ENCODE data around the gene TAF3.

TAF3 gene

GRCh38 chr10:7787857-7788638 lies 30.3 kb upstream of the TAF3 start, which contains the start of the genes ATP5F1C and KIN:
TSS of gene ATP5F1C (plus strand) at chr10:7788177. CDS start at chr10:7788208, 31 bp downstream.
TSS of gene KIN (minus strand) at chr10:7787993. CDS start at chr10:7787933, 60 bp downstream.
- H3K36me3 ChIP-seq (ENCODE audit: insufficient read depth, insufficient read length, low read length): peaks cover 25% of the 10 kb centered on the region
- DNase-seq (ENCODE audit: low read depth, low spot score): peak; percentile 91
- H3K27me3 ChIP-seq (ENCODE audit: insufficient read depth, insufficient read length): no peaks in the 10 kb centered on the region
- H3K4me3 ChIP-seq (ENCODE audit: insufficient read length, low read depth): peak within 1 kb of the TSS; percentile 84
- TF ChIP-seq YY1 (IDR thresholded peaks at IDR 0.05; ENCODE audit: insufficient read depth, insufficient read length) (no peak), SUZ12 (IDR thresholded peaks at IDR 0.05; ENCODE audit: extremely low read depth, insufficient read depth, insufficient read length) (no peak), ZNF274 (IDR thresholded peaks at IDR 0.05; ENCODE audit: low read depth, low read length) (no peak)
- peak within 1 kb of the TSS; percentile 96 for H3K9ac ChIP-seq (ENCODE audit: insufficient read length, low read depth)
- no peaks in the 10 kb centered on the region for H3K4me1 ChIP-seq (ENCODE audit: insufficient read depth, insufficient read length)
- H3K9me3 ChIP-seq (ENCODE audit: insufficient read depth, low read length): no peaks in the 10 kb centered on the region

- no peak for TF ChIP-seq YY1 (IDR thresholded peaks at IDR 0.05; ENCODE audit: insufficient read depth, insufficient read length)
- TF ChIP-seq SUZ12 (IDR thresholded peaks at IDR 0.05; ENCODE audit: extremely low read depth, insufficient read depth, insufficient read length): no peak
- TF ChIP-seq ZNF274 (IDR thresholded peaks at IDR 0.05; ENCODE audit: low read depth, low read length): no peak
- no peaks in the 10 kb centered on the region for H3K9me3 ChIP-seq (ENCODE audit: insufficient read depth, low read length)
- H3K36me3 ChIP-seq (ENCODE audit: insufficient read depth, insufficient read length, low read length): peaks cover 25% of the 10 kb centered on the region
- peak overlapping the region; percentile 84 for H3K4me3 ChIP-seq (ENCODE audit: insufficient read length, low read depth)
- H3K27me3 ChIP-seq (ENCODE audit: insufficient read depth, insufficient read length): no peaks in the 10 kb centered on the region
- H3K4me1 ChIP-seq (ENCODE audit: insufficient read depth, insufficient read length): no peaks in the 10 kb centered on the region
- peak overlapping the region; percentile 96 for H3K9ac ChIP-seq (ENCODE audit: insufficient read length, low read depth)
- no peak for DNase-seq (ENCODE audit: low read depth, low spot score)
These were observed 29.5 kb upstream of the TAF3 start for GRCh38 chr10:7788639-7789286.

GRCh38 chr10:7789390-7789789 lies 28.9 kb upstream of the TAF3 start:
- Histone ChIP-seq H3K36me3 (ENCODE audit: insufficient read depth, insufficient read length, low read length) (peaks cover 20% of the 10 kb centered on the region), H3K27me3 (ENCODE audit: insufficient read depth, insufficient read length) (no peaks in the 10 kb centered on the region), H3K4me1 (ENCODE audit: insufficient read depth, insufficient read length) (no peaks in the 10 kb centered on the region), H3K9me3 (ENCODE audit: insufficient read depth, low read length) (no peaks in the 10 kb centered on the region), H3K9ac (ENCODE audit: insufficient read length, low read depth) (peak overlapping the region; percentile 96), H3K4me3 (ENCODE audit: insufficient read length, low read depth) (peak overlapping the region; percentile 84)
- no peak for DNase-seq (ENCODE audit: low read depth, low spot score)
- TF ChIP-seq ZNF274 (IDR thresholded peaks at IDR 0.05; ENCODE audit: low read depth, low read length): no peak
- TF ChIP-seq YY1 (IDR thresholded peaks at IDR 0.05; ENCODE audit: insufficient read depth, insufficient read length): no peak
- no peak for TF ChIP-seq SUZ12 (IDR thresholded peaks at IDR 0.05; ENCODE audit: extremely low read depth, insufficient read depth, insufficient read length)

GRCh38 chr10:7792541-7792940 lies 25.8 kb upstream of the TAF3 start:
- TF ChIP-seq SUZ12 (IDR thresholded peaks at IDR 0.05; ENCODE audit: extremely low read depth, insufficient read depth, insufficient read length) (no peak), ZNF274 (IDR thresholded peaks at IDR 0.05; ENCODE audit: low read depth, low read length) (no peak), YY1 (IDR thresholded peaks at IDR 0.05; ENCODE audit: insufficient read depth, insufficient read length) (no peak)
- Histone ChIP-seq H3K4me3 (ENCODE audit: insufficient read length, low read depth) (no peak overlapping the region), H3K9ac (ENCODE audit: insufficient read length, low read depth) (no peak overlapping the region), H3K4me1 (ENCODE audit: insufficient read depth, insufficient read length) (no peaks in the 10 kb centered on the region), H3K9me3 (ENCODE audit: insufficient read depth, low read length) (no peaks in the 10 kb centered on the region), H3K27me3 (ENCODE audit: insufficient read depth, insufficient read length) (no peaks in the 10 kb centered on the region), H3K36me3 (ENCODE audit: insufficient read depth, insufficient read length, low read length) (peaks cover 28% of the 10 kb centered on the region)
- no peak for DNase-seq (ENCODE audit: low read depth, low spot score)

- no peaks in the 10 kb centered on the region for H3K9me3 ChIP-seq (ENCODE audit: insufficient read depth, low read length)
- no peaks in the 10 kb centered on the region for H3K27me3 ChIP-seq (ENCODE audit: insufficient read depth, insufficient read length)
- H3K9ac ChIP-seq (ENCODE audit: insufficient read length, low read depth): no peak overlapping the region
- TF ChIP-seq YY1 (IDR thresholded peaks at IDR 0.05; ENCODE audit: insufficient read depth, insufficient read length) (no peak), ZNF274 (IDR thresholded peaks at IDR 0.05; ENCODE audit: low read depth, low read length) (no peak), SUZ12 (IDR thresholded peaks at IDR 0.05; ENCODE audit: extremely low read depth, insufficient read depth, insufficient read length) (no peak)
- no peaks in the 10 kb centered on the region for H3K4me1 ChIP-seq (ENCODE audit: insufficient read depth, insufficient read length)
- no peak overlapping the region for H3K4me3 ChIP-seq (ENCODE audit: insufficient read length, low read depth)
- H3K36me3 ChIP-seq (ENCODE audit: insufficient read depth, insufficient read length, low read length): peaks cover 37% of the 10 kb centered on the region
- DNase-seq (ENCODE audit: low read depth, low spot score): no peak
These were observed 23.9 kb upstream of the TAF3 start for GRCh38 chr10:7794251-7795026.

GRCh38 chr10:7795605-7796004 lies 22.7 kb upstream of the TAF3 start:
- peaks cover 43% of the 10 kb centered on the region for H3K36me3 ChIP-seq (ENCODE audit: insufficient read depth, insufficient read length, low read length)
- DNase-seq (ENCODE audit: low read depth, low spot score): no peak
- H3K27me3 ChIP-seq (ENCODE audit: insufficient read depth, insufficient read length): no peaks in the 10 kb centered on the region
- no peak overlapping the region for H3K4me3 ChIP-seq (ENCODE audit: insufficient read length, low read depth)
- no peak for TF ChIP-seq ZNF274 (IDR thresholded peaks at IDR 0.05; ENCODE audit: low read depth, low read length)
- TF ChIP-seq SUZ12 (IDR thresholded peaks at IDR 0.05; ENCODE audit: extremely low read depth, insufficient read depth, insufficient read length): no peak
- no peak for TF ChIP-seq YY1 (IDR thresholded peaks at IDR 0.05; ENCODE audit: insufficient read depth, insufficient read length)
- no peak overlapping the region for H3K9ac ChIP-seq (ENCODE audit: insufficient read length, low read depth)
- H3K4me1 ChIP-seq (ENCODE audit: insufficient read depth, insufficient read length): no peaks in the 10 kb centered on the region
- H3K9me3 ChIP-seq (ENCODE audit: insufficient read depth, low read length): no peaks in the 10 kb centered on the region

All from NT2/D1 (cell line).